Pancreas (tissue), 10 donors: Measurements from ENCODE around the gene FKBP10. TPM values are rescaled to one million over a fixed set of nuclear protein-coding genes. Genes with fewer than 3 reads are reported as not detected.

Experiments used
- ATAC-seq, 4 donors: fragments of 200-7000 bp; cut with Tn5 transposase; one replicate each; pipeline versions ENCODE4 v1.8.0 to v1.9.1; 2020; ENCODE audit warnings: mild to moderate bottlenecking in 4 of 4, moderate library complexity in 4 of 4
- DNase-seq, 6 donors: peaks; one replicate each; pipeline ENCODE4 v3.0.0-alpha.2; 2020
- FAIRE-seq: peaks from 2 replicates; lab custom pipeline; 2012; peaks lifted over from hg19 to GRCh38; lab: Jason Lieb, UNC
- H3K27ac ChIP-seq, 4 donors: fragments of 200-600 bp; sonication (generic); 1 replicate in 3 of 4; 2 replicates in 1 of 4; pipeline versions ENCODE4 v1.5.0 to v1.8.0; 2020
- H3K27me3 ChIP-seq, 4 donors: fragments of 200-600 bp; one replicate each; pipeline ENCODE4 v1.8.0; 2021
- H3K36me3 ChIP-seq, 3 donors: fragments of 200-600 bp; sonication (generic) in 1 of 3; one replicate each; pipeline versions ENCODE4 v1.5.0 to v1.8.0; 2020 to 2021
- H3K4me1 ChIP-seq, 3 donors: fragments of 200-600 bp; one replicate each; pipeline ENCODE4 v1.8.0; 2021
- H3K4me3 ChIP-seq, 4 donors: fragments of 200-600 bp; sonication (generic) in 2 of 4; one replicate each; pipeline versions ENCODE4 v1.5.0 to v1.8.0; 2020 to 2021
- H3K9me3 ChIP-seq, 4 donors: fragments of 200-600 bp; one replicate each; pipeline ENCODE4 v1.8.0; 2021
- WGBS, 2 donors: extraction: QIAGEN DNeasy Blood & Tissue Kit; methylation state at CpG; one replicate each; pipeline ENCODE4 v1.1.7; 2013; 5-methylcytosine and 5-hydroxymethylcytosine counted together
- intact Hi-C, 3 donors: fragments of 100-400 bp; cut with DNase I; formaldehyde crosslinking; loops; one replicate each; pipeline versions ENCODE4 v1.11.1 to v1.14.2; 2022
- polyA plus RNA-seq, 2 donors: library from polyadenylated mRNA; stranded (reverse); fragments of 200-250 nt; gene quantifications; one replicate each; pipeline ENCODE4 v1.2.3, GENCODE V29; 2013
- total RNA-seq, 6 donors: library from RNA; stranded (reverse); fragmentation: NEBNext Ultra II Directional in 4 of 6; extraction: Animal tissue kit (Norgen Biotek cat#: 25700) in 4 of 6; gene quantifications; one replicate each; pipeline versions ENCODE4 v1.2.1 to v1.2.4, GENCODE V29; 2021 to 2023
- TF ChIP-seq, protein P1 (sequence below), 4 donors: fragments of 200-600 bp; sonication (generic) in 3 of 4; IDR thresholded peaks; one replicate each; pipeline versions ENCODE4 v1.5.0 to v1.8.0; 2021; ENCODE audit warnings: antibody characterized with exemption in 4 of 4
- donor health status: healthy with polysubstance abuse.
- donor health status: DM: no; HTN: no; CAD: no; lungs with moderate emphysema.
- donor health status: DM: no; HTN: no; CAD: no.
- donor health status: control.
- donor health status: control.
- donor health status: Bipolar disorder and iron deficiency.
- donor health status: DM: yes; HTN: yes; CAD: no.
- donor health status: DM: no; HTN: no; CAD: no.
- donor health status: DM: no; HTN: no; CAD: no.
- donor health status: DM: yes; HTN: yes; CAD: no.

Gene FKBP10
- total and polyA plus RNA-seq, 8 donors, result 4.5 to 35.3 (median 11.7) TPM

DNA sequence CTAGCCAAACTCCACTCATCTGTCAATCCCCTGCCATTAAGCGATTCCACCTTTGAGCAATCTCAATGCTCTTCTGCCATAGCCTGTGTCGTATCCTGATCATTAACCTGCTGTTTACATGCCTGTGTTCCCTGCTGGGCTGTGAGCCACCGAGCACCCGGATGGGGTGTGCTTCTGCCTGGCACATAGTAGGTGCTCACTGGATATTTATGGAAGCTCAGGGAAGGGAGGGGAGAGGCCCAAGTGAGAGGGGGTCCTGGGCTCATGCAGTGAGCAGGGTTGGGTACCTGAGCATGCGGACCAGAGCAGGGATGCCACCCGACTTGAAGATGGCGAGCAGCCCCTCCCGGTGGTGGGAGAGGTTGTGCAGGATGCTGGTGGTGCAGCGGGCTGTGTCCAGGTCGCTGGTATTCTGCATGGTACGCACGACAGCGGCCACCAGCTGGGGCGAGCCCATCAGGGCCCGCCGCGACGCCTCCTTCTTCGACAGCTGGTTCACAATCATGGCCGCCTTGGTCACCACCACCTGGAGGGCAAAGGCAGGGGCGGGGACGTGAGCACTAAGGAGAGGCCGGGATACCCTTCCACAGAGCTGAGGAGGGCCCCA is 44.0 kb upstream of the FKBP10 start:
- Histone ChIP-seq H3K27ac (no peak overlapping the region), H3K4me3 (no peak overlapping the region), H3K9me3 (no peaks in the 10 kb centered on the region), H3K27me3 (no peaks in the 10 kb centered on the region), H3K4me1 (peaks cover 13 to 20% (median 18%) of the 10 kb centered on the region in 3 donors), H3K36me3 (peaks cover 8 to 75% (median 45%) of the 10 kb centered on the region in 3 donors)
- no peak for ATAC-seq
- 92 to 94% methylated on average over 23 of the region's 23 CpGs for WGBS, 2 donors
- DNase-seq, result no peak
- TF ChIP-seq, protein P1, sequence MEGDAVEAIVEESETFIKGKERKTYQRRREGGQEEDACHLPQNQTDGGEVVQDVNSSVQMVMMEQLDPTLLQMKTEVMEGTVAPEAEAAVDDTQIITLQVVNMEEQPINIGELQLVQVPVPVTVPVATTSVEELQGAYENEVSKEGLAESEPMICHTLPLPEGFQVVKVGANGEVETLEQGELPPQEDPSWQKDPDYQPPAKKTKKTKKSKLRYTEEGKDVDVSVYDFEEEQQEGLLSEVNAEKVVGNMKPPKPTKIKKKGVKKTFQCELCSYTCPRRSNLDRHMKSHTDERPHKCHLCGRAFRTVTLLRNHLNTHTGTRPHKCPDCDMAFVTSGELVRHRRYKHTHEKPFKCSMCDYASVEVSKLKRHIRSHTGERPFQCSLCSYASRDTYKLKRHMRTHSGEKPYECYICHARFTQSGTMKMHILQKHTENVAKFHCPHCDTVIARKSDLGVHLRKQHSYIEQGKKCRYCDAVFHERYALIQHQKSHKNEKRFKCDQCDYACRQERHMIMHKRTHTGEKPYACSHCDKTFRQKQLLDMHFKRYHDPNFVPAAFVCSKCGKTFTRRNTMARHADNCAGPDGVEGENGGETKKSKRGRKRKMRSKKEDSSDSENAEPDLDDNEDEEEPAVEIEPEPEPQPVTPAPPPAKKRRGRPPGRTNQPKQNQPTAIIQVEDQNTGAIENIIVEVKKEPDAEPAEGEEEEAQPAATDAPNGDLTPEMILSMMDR (IDR thresholded peaks at IDR 0.05), result no peak
- intact Hi-C loops, result no loop called here
- FAIRE-seq, result no peak

DNA sequence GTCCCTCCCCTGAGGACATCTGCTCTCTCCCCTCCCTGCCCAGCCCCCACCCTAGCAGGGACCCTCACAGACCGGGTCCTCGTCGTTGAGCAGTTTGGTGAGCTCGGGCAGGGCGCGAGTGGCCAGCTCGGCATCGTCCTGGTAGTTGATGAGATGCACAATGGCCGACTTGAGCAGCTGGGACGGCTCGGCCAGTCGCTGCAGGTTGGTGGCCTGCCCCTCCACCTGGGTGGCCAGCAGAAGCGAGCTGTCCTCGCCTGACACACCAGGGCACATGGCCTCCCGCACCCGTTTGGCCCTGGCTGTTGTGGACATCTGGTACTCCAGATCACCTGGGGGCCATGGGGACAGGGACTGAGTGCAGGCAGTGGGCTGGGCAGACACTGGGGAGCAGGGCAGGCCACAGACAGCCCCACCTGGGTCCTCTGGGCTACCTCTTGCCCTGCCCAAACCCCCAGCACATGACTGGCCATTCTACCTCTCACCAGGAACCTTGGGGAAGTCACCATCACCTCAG is 43.4 kb upstream of the FKBP10 start:
- TF ChIP-seq, protein P1 (IDR thresholded peaks at IDR 0.05), result no peak
- peaks cover 8 to 69% (median 40%) of the 10 kb centered on the region in 3 donors for H3K36me3 ChIP-seq

DNA sequence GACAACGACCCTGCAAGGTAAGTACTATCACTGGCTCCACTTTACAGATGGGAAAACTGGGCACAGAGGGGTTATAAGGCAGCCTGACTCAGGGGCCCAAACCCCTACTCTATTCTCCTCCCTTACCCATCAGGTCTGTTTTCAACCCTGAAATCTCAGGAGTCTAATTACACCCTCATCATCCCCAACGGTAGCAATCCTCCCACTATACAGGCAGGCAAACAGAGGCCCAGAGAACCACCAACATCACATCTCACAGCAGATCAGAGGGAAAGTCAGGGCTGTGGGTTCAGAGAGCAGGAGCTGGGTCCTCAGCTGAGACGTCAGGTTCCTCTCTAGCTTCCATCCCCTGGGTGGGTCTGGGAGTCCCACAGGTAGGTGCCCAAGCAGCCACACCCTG is 42.8 kb upstream of the FKBP10 start:
- no peak overlapping the region for H3K27ac ChIP-seq
- FAIRE-seq (no peak), DNase-seq (no peak), ATAC-seq (no peak)
- no peak overlapping the region for H3K4me3 ChIP-seq
- H3K9me3 ChIP-seq, result no peaks in the 10 kb centered on the region
- peaks cover 8 to 63% (median 35%) of the 10 kb centered on the region in 3 donors for H3K36me3 ChIP-seq
- TF ChIP-seq, protein P1 (IDR thresholded peaks at IDR 0.05), result no peak
- WGBS, 2 donors, result 65 to 66% methylated on average over 3 of the region's 3 CpGs
- no peaks in the 10 kb centered on the region for H3K27me3 ChIP-seq
- H3K4me1 ChIP-seq, result peaks cover 13 to 27% (median 24%) of the 10 kb centered on the region in 3 donors
- intact Hi-C loops, result no loop called here

More for the DNA sequence above, 43.4 kb upstream of the FKBP10 start:
- Histone ChIP-seq H3K4me1 (peaks cover 13 to 26% (median 24%) of the 10 kb centered on the region in 3 donors), H3K27ac (no peak overlapping the region), H3K27me3 (no peaks in the 10 kb centered on the region), H3K9me3 (no peaks in the 10 kb centered on the region), H3K4me3 (no peak overlapping the region)
- ATAC-seq (no peak), FAIRE-seq (no peak), DNase-seq (no peak)
- 88 to 91% methylated on average over 16 of the region's 16 CpGs for WGBS, 2 donors
- intact Hi-C loops, result no loop called here

DNA sequence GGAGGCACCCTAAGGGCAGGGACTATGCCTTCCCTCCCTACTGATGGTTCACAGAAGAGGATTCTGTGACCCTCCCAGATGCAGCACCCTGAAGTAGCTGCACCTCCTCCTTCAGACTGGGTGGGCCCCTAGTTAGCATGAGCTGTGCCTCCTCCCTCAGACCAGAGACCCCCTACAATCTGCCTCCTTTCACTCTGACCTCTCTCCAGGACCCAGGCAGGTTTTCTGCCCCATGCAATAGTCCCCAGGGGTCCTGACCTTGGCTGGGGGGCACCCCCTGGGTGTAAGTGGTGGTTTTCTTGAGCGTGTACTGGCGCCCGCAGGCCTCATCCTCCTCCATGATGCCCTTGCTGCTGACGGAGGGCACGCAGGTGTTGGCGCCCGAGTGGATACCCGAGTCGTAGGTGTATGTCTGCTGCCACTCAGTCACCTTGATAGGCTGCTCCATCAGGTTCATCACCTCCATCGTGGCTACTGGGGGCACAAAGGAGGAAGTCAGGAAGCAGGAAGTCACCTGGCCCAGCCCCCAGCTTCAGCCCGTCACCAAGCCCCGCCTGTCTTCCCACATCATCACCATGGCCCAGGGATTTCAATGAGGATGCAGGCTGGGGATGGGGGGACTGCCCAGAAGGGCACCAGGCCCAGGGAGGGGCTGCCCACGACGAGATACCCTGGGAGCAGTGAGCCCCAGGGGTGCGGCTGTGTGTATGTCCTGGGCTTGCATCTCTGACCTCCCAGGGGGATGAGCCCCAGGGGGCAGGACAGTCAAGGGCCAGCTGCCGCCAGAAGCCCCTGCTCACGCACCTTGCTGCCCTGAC is 41.2 kb upstream of the FKBP10 start:
- Histone ChIP-seq H3K9me3 (no peaks in the 10 kb centered on the region), H3K27me3 (no peaks in the 10 kb centered on the region), H3K36me3 (peaks cover 8 to 48% (median 31%) of the 10 kb centered on the region in 3 donors), H3K4me1 (peaks cover 20 to 43% (median 37%) of the 10 kb centered on the region in 3 donors), H3K4me3 (no peak overlapping the region), H3K27ac (peak overlapping the region in 2 of 4 donors; percentile 40 to 76)
- intact Hi-C loops, result no loop called here
- TF ChIP-seq, protein P1 (IDR thresholded peaks at IDR 0.05), result no peak
- FAIRE-seq, result no peak
- DNase-seq, result no peak
- WGBS, 2 donors, result 74 to 76% methylated on average over 15 to 17 of the region's 17 CpGs
- no peak for ATAC-seq
